Measurements from ENCODE around the gene SLC34A1.

- no peak for TF ChIP-seq POLR2AphosphoS5 (IDR thresholded peaks at IDR 0.05; ENCODE audit: low read depth, low read length)
- no peak for TF ChIP-seq POLR2A (IDR thresholded peaks at IDR 0.05; ENCODE audit: low read depth, low read length)
- no peak for TF ChIP-seq TAF1 (IDR thresholded peaks at IDR 0.05; ENCODE audit: borderline replicate concordance, low read depth, low read length)
Measured at GRCh38 chr5:177437623-177438022, 53.4 kb downstream of the SLC34A1 start.
